HG03095 (cell line): ENCODE results near the gene TBC1D5.
"Not testable (repeated sequence)": the region's sequence is repeated elsewhere in the genome, so short reads cannot be mapped to it uniquely, and the experiment has no call there.

ENCODE experiments used
- ATAC-seq: cut with Tn5 transposase; IDR thresholded peaks from one replicate; pipeline ENCODE4 v1.9.1; 2021; ENCODE audit warnings: moderate library complexity; ENCODE audit not compliant: unreplicated experiment

The TBC1D5 gene

GRCh38 chr3:17552351-17552750, 190.1 kb downstream of the TBC1D5 start:
- ATAC-seq: no peak

DNA sequence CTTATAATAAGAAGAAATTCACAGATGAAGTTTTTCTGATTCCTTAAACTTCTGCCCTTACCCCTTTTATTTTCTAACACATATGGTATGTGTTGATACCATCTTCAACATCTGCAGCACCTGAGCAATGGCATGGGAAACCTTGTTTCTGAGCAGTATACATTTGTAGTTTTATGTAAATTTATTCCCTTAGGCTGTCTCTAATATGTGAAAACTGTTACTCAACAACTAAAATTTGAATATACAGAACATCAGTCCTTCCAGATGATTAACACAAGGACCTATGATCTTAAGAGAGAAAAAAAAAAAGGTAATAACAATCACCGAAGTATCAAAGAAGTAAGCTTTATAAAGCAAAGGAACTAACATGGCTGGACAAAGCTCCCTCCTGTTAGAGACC, 190.5 kb downstream of the TBC1D5 start:
- ATAC-seq: no peak

GRCh38 chr3:17551333-17551732, 191.1 kb downstream of the TBC1D5 start:
- no peak for ATAC-seq

GRCh38 chr3:17550624-17551023, 191.8 kb downstream of the TBC1D5 start:
- no peak for ATAC-seq

DNA sequence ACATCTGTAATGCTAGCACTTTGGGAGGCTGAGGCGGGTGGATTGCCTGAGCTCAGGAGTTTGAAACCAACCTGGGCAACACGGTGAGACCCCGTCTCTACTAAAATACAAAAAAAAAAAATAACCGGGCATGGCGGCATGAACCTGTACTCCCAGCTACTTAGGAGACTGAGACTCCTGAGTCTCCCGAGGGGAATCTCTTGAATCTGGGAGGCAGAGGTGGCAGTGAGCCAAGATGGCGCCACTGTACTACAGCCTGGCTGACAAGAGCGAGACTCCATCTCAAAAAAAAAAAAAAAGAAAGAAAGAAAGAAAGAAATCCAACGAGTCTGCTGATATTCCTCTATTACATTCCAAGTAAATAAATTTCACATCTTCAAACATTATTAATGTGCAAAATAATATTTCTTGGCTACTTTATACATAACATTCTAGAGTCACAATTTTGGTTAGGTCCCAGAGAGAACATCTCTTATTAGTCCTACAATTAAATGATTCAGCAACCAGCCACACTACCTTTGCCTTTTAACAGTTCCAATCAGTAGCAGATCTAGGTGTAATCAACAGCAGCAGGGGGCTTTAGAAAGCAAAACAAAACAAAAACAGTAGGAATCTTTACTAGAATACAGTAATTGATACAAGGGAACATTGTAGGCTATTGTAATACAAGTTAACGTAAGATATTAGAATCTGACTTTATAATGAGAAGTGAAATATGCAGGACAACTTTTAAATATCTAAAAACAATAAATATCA, 195.8 kb downstream of the TBC1D5 start:
- no peak for ATAC-seq

DNA sequence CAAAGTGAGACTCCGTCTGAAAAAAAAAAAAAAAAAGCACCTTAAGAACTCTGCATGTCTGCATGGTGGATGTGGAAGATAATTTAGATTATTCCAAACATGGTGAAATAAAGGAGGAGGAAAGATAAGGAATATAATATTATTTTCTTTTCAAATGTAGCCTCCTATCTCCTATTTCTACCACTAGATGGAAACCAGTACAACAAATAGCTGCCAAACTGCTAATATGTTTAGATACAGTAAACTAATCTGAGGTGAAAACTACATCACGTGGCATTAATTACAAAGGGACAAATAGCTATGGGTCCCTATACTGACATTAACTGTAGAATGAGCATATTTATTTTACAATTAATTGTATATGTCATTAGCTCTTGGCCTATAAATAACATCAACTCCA, 197.8 kb downstream of the TBC1D5 start:
- ATAC-seq: no peak

- ATAC-seq: no peak
Observed at GRCh38 chr3:17542591-17542990, 199.8 kb downstream of the TBC1D5 start.

DNA sequence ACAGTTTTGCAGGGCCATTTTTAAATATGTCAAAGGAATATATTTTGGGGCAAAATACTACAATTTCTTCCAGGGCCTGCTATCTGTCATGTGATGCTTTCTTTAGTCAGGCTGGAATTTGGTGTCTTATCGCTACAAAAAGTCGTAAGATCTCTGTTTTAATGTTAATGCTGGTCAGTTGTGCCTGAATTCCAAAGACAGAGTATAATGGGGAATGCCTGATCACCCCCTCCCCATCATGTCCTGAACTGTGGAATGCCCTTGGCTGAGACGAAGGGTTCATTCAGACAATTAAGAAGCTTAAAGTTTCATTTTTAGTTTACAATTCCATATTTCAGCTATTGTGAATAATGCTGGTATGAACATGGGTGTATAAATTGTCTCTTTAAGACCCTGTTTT, 203.0 kb downstream of the TBC1D5 start:
- ATAC-seq: no peak

GRCh38 chr3:17535274-17535673, 207.2 kb downstream of the TBC1D5 start:
- no peak for ATAC-seq

DNA sequence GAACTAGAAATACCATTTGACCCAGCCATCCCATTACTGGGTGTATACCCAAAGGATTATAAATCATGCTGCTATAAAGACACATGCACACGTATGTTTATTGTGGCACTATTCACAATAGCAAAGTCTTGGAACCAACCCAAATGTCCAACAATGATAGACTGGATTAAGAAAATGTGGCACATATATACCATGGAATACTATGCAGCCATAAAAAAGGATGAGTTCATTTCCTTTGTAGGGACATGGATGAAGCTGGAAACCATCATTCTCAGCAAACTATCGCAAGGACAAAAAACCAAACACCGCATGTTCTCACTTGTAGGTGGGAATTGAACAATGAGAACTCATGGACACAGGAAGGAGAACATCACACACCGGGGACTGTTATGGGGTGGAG, 210.0 kb downstream of the TBC1D5 start:
- ATAC-seq: not testable (repeated sequence)

GRCh38 chr3:17529677-17530076, 212.8 kb downstream of the TBC1D5 start:
- ATAC-seq: no peak

GRCh38 chr3:17518189-17519059, 224.0 kb downstream of the TBC1D5 start:
- no peak for ATAC-seq

- ATAC-seq: no peak
Observed at GRCh38 chr3:17515445-17516234, 226.8 kb downstream of the TBC1D5 start.

DNA sequence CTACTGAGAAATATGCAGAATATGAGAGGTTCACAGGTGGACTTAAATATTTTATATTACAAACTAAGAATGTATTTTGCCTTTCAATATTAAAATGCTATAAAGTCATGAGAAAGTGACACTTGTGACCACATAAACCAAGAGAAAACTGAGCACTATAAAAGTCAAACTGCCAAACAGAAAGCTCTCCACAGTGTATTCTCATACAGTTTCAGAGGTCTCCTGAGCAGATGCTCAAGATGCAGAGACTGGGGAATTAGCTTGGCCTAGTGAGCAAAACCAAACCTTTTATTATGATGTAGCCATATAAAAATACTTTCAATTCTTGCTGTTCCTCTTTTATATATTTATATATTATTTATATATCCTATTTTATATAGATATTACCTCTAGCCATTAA, 227.8 kb downstream of the TBC1D5 start:
- ATAC-seq: no peak

DNA sequence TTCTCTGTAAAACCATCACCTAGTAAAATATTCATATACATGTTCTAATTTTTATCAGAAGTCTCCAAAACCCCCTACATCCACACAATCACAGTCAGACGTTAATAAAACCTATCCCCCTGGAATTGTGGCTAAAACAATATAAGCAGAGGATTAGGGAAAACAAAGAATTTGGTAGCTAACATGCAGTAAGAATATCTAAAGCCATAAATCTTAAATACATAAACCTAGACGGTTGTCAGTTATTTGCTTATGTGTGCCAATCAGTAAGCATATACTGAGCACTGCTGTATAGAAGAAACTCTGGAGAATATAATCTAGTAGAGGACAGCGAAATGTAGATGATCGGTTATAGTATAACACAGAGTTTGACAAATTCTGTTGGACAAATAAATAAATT, 232.2 kb downstream of the TBC1D5 start:
- no peak for ATAC-seq

DNA sequence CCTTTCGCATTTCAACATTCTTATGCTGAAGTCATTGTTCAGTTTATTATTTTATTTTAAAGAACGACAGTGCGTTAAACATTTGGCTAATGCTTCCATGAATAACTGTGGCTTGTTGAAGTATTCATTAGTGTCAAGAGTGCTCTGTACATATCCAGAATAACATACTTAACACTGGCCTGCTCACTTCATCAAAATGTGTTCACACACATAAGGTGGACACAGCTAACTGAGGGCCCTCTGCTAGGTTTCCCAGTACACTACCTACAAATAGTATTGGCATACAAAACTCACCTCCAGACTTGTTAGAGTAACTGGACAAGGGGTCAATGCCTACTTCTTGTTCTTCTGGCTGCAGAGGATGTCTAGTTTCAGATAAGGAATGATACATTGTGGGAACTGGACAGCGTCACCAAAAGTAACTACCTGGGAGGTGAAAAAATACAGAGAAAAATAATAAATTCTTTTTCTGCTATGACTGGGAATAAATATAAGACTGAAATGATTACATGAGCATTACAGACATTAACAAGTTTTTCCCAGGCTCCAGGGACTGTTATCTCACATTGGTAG, 234.2 kb downstream of the TBC1D5 start:
- no peak for ATAC-seq

DNA sequence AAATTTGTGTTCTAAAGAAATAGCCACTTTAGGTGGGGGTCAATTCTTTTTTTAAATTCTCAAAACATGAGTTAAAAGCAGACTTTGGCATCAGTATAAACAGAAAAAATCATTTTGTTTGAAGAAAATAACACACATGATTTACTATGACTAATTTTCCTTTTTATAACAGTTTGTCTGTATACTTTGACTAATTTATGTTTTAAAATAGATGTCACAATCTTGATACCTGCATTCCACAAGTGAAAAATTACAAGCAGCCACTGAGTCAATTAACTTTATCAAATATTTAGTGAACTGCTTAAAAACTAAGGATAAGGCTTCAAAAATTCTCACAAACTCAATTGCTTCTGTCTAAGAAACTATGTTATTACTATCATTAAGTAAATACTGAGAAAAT, 235.0 kb downstream of the TBC1D5 start:
- no peak for ATAC-seq

DNA sequence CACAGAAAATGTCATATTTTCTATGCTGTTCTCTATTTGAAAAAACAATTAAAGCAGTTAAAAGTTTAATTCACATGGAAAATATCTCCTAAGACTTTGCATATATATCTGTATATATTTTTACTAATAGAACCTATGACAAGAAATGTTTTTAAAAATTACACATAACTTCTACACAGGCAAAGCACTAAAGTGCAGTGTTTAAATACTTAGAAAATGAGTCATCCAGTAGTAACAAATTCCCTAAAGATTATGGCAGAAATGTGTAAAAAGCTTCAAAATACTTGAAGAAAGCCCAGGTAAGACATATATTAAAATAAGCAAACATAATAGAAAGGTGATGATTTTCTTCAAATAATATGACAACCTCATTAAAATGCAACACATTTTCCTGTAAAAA, 236.6 kb downstream of the TBC1D5 start:
- ATAC-seq: no peak

DNA sequence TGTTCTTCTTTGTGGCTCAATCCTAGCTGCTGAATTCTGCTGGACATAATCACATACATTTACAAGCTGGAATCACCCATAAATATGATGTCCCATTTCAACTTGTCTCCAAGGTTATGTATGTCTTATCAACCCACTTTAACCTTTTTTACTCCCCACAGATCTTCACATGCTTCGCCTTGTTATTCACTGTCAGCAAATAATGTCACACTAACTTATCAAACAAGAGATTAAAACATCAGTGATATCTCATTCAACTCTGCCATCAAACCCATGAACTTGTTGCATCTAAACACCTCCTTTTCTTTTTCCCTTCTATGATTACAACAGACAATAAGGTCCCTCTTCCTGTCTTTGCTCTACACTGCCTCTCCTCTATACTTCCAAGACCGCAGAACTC, 240.7 kb downstream of the TBC1D5 start:
- ATAC-seq: no peak

DNA sequence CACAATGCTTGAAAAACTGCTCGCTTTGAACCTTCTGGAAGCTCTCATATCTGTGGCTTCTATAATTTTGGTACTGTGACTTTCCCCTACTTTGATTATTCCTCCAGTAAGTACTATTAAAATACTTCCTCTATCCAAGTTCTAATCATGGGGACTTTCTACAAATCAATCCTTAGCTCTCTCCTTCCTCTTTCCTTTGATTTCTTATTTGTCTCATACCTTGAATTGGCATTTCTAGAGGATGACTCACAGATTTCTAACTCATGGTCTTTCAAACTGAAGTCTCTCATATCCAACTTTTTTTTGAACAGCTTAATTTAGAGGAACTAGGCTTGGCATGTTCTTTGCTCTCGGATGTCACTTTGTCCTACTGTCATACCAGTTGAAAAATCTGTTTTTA, 241.8 kb downstream of the TBC1D5 start:
- ATAC-seq: no peak

- ATAC-seq: no peak
Observed at GRCh38 chr3:17494117-17494809, 248.2 kb downstream of the TBC1D5 start.
